Central memory CD4-positive, alpha-beta T cell (primary cell): ENCODE measurements around the gene AVL9.
"Not testable (repeated sequence)": the region's sequence is repeated elsewhere in the genome, so short reads cannot be mapped to it uniquely, and the experiment has no call there.

Experiments
- DNase-seq: peaks from one replicate; pipeline ENCODE4 v3.0.0; 2022

Gene AVL9

DNA sequence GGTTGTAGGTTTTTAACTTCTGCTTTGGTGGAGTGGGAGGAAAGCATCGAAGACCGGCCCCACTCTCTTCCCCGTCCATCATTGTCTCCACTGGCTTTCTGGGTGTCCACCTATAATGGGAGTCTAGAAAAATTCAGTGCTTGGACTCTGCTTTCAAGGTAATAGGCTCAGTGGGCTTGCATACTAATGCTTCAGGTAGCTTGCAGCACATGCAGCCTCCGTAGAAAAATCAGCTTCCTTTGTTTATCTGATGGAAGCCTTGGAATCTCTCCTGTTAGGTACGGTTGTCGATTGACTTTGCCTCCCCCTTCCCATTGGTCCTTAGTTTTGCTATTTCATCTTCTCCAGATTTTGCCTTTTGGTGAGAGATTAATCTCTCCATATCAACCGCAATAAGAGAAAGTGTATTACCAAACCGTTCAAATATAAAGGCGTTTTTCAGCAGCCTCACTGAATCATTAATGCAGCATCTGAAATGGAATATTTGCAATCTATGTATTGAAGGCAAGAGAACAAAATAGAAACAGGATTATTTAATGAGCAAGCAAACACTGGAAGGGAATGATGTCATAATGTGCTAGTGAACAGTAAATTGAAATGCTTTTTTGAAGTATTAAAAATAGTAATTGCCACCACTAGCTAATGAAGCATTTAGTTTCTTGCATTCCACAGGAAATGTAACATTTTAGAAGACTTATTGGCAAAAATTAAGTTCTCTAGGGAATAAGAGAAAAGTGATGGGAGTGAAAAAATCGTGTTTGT, 944 bp downstream of the AVL9 start:
- DNase-seq = no peak

GRCh38 chr7:32499755-32500154, 4.5 kb downstream of the AVL9 start:
- not testable (repeated sequence) for DNase-seq

DNA sequence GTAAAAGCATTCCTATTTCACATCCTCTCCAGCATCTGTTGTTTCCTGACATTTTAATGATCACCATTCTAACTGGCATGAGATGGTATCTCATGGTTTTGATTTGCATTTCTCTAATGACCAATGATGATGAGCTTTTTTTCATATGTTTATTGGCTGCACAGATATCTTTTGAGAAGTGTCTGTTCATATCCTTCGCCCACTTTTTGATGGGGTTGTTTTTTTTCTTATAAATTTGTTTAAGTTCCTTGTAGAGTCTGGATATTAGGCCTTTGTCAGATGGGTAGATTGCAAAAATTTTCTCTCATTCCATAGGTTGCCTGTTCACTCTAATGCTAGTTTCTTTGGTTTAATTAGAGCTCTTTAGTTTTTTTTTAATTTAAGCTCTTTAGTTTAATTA, 4.9 kb downstream of the AVL9 start:
- not testable (repeated sequence) for DNase-seq

DNA sequence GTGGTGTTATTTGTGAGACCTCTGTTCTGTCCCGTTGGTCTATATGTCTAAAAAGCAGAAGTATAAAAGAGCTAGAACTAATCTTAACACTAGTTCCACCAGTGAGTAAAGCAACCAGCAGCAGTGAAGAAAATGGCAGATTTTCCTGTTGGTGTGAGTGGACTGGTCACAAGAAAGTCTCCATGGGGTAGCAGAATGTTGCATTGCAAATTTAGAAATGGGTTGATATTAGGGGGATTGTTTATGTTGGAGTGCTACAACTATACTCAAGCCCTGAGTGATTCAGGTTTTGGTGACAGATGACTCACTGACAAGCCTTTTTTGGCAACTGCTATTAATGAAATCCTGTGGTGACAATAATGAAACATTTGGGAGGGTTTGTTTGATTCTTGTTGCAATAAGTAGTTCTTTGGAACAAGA, 5.6 kb downstream of the AVL9 start:
- DNase-seq = no peak

DNA sequence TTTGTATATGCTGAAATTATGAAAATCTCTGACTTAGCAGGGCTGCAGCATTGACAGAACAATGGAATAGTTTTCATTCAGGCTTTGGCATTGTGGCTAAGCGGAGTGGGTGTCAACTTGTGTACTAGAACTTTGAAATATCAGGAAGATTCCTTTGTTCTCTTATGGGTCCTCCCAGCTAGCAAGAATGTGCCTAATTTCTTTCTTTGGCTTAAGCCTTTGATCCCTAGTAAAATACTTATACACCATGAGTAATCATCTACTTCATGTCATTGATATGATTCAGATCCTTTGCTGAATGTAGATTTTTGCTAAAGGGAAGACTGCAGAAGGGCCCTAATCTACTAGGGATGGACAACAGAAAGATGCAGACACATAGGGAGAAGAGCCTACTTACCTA, 6.2 kb downstream of the AVL9 start:
- DNase-seq = no peak

DNA sequence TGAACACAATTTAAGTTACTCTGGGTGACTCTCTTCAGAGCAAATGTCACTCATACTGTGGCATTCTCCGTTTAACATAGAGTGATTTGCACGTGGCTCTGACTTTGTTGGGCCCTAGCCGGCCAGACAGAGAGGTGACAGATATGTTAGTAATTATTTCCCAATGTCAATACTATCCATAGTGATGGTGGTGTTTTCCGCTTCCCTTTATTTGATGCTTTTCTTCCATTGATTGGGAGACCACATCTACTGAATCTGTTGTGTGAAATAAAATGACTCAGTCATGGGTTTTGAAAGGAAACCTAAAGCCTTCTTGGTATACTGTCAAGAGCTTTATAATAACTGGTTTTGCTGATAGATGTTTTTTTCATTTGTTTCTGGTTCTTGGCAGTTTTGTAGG, 7.4 kb downstream of the AVL9 start:
- no peak for DNase-seq

GRCh38 chr7:32506266-32507054, 11.2 kb downstream of the AVL9 start:
- DNase-seq = no peak

GRCh38 chr7:32507414-32507813, 12.1 kb downstream of the AVL9 start:
- no peak for DNase-seq

DNA sequence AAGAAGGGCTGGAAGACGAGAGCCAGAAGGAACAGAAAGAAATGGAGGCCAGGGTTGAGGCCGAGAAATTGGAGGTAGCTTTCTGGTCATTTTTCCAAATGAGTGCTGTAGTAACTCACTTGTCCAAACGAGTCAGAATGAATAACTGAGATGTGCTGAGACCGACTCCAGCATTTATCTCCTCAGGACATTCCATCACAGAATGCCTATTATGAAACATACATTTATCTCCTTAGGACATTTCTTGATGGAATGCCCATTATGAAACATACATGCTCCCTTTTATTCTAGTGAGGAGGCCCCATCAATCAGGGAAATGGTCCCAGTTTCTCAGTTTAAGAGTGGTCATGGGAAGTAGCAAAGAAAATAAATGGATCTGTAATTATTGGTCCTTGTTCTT, 16.5 kb downstream of the AVL9 start:
- no peak for DNase-seq

GRCh38 chr7:32513210-32513609, 17.9 kb downstream of the AVL9 start:
- DNase-seq = no peak

- DNase-seq = no peak
Measured at GRCh38 chr7:32515890-32516550, 20.7 kb downstream of the AVL9 start.

DNA sequence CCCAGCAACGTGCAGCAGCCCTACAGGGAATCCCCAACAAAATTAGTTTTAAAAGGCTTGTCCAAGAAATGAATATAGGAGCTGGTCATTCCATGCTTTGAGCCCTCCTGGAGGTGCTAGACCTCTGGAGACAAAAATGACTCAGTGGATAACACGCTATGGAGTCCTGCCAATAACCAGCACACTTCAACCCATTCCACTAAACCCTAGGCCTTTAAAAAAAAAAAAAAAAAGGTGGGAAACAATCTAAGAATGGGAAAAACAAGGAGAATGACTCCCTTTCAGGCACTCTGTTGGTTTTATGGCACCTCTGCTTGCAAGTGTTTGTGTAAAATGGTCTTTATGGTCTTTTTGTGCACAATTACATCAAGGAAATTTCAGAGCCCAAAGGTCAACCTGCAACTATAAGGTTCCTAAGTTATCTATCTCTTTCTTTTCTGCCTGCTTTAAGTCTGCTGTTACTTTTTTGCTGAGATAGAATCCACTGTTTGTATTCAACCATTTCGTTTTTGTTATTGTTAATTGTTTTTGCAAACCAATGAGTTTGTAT, 21.3 kb downstream of the AVL9 start:
- DNase-seq = no peak

- DNase-seq = no peak
Measured at GRCh38 chr7:32518534-32519140, 23.3 kb downstream of the AVL9 start.

- DNase-seq = no peak
Measured at GRCh38 chr7:32519763-32520162, 24.5 kb downstream of the AVL9 start.

DNA sequence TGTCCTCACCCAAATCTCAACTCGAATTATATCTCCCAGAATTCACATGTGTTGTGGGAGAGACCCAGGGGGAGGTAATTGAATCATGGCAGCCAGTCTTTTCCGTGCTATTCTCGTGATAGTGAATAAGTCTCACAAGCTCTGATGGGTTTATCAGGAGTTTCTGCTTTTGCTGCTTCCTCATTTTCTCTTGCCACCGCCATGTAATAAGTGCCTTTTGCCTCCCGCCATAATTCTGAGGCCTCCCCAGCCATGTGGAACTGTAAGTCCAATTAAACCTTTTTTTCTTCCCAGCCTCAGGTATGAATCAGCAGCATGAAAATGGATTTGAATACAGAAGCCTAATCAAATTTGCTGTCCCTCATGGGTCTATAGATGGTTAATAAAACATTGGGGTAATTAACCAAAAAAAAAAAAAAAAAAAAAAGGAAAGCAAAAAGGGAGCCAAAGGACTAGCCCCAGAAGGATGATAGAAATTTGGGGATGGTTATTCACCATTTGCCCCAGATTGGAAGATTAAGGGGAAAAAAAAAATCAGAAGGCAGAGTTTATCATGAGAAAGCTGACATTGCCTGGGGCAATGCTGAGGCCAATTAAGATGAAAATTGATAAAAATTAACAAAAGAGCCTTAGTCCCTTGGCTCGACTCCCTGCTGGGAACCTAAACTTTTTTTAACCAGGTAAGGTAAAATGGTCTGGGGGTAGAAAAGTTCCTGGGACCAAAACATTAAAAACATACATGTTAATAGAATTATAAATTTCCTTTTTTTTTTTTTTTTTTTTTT, 27.6 kb downstream of the AVL9 start:
- DNase-seq = no peak

DNA sequence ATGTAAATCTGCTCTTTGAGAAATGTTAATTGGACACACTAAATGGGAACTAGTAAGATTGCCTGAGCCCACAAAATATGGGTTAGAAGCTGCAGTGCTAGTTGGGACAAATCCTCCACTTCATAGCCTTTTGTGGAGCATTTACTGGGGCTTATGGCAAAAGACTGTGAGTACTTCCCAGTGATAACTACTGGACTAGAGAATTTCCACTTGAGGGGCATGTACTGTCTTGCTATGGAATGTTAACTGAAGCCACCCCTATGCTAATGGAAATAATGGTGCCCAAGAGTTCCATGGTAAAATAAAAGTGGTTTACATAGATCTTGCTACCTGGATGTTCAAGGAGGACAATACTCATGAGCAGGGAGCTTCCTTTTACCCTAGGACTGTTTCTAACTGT, 29.3 kb downstream of the AVL9 start:
- DNase-seq = no peak

GRCh38 chr7:32525839-32526238, 30.6 kb downstream of the AVL9 start:
- no peak for DNase-seq

DNA sequence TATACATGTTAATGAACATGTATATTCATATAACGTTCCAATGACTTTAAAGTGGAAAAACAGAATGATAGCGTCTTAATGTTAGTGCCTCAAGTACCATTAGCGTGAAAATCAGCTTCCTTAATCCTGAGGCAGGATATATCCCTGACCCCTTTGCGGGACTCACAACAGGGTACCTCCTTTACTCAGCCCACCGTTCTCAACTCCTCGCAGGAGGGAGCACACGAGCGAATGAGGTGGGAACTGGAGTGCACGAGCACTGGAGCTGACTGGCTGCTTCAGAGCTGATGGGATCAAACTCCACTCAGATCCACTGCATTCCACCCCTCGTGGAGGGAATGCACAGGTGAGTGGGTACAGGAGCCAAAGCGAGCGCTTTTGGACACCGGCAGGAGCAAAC, 36.1 kb downstream of the AVL9 start:
- DNase-seq = no peak

- DNase-seq = no peak
Measured at GRCh38 chr7:32532086-32532485, 36.8 kb downstream of the AVL9 start.

GRCh38 chr7:32532716-32533115, 37.4 kb downstream of the AVL9 start:
- no peak for DNase-seq

GRCh38 chr7:32533276-32534029, 38.2 kb downstream of the AVL9 start:
- DNase-seq = no peak
